Measurements from ENCODE around the gene SETBP1. TPM values are rescaled to one million over a fixed set of nuclear protein-coding genes. Genes with fewer than 3 reads are reported as not detected.

Gene SETBP1
- total and polyA plus RNA-seq, 2 of the 13 experiments (the other 11 are each of a cell fraction or from before 2014, with no cell fraction given): 0.18 to 0.65 TPM

GRCh38 chr18:44771956-44772917 is 91.5 kb downstream of the SETBP1 start (continued):
- TF ChIP-seq PATZ1 (CRISPR knock-in tag; IDR thresholded peaks at IDR 0.05): peak; percentile 89
- no peak for TF ChIP-seq DNMT3B (CRISPR knock-in tag; conservative IDR thresholded peaks at IDR 0.05)
- no peak for TF ChIP-seq MATR3 (CRISPR knock-in tag; IDR thresholded peaks at IDR 0.05)
- no peak for TF ChIP-seq SRSF9 (IDR thresholded peaks at IDR 0.05; ENCODE audit: borderline replicate concordance, insufficient read depth, low read depth, low read length, poor library complexity, severe bottlenecking)
- no peak for TF ChIP-seq TSC22D2 (CRISPR knock-in tag; IDR thresholded peaks at IDR 0.05; ENCODE audit: borderline replicate concordance)
- no peak for TF ChIP-seq ZNF18 (CRISPR knock-in tag; IDR thresholded peaks at IDR 0.05; ENCODE audit: insufficient replicate concordance)
- no peak for TF ChIP-seq POLR2AphosphoS2 (IDR thresholded peaks at IDR 0.05; ENCODE audit: low read depth, low read length)
- peak; percentile 76; the same call in 1 of the 2 replicates for TF ChIP-seq ZNF12 (CRISPR knock-in tag; IDR thresholded peaks at IDR 0.05)
- no peak for TF ChIP-seq WIZ (CRISPR knock-in tag; IDR thresholded peaks at IDR 0.05)
- no peak for TF ChIP-seq ATF7 (IDR thresholded peaks at IDR 0.05)
- no peak for TF ChIP-seq ATF7 (CRISPR knock-in tag; IDR thresholded peaks at IDR 0.05)
- no peak for TF ChIP-seq CEBPG (CRISPR knock-in tag; IDR thresholded peaks at IDR 0.05)
- TF ChIP-seq ZNF562 (CRISPR knock-in tag; IDR thresholded peaks at IDR 0.05; ENCODE audit: borderline replicate concordance): no peak
- TF ChIP-seq ZNF331 (CRISPR knock-in tag; IDR thresholded peaks at IDR 0.05): no peak
- TF ChIP-seq ZEB1 (IDR thresholded peaks at IDR 0.05; ENCODE audit: insufficient replicate concordance, low read depth): peak; percentile 5
- no peak for TF ChIP-seq ARNTL (CRISPR knock-in tag; IDR thresholded peaks at IDR 0.05)
- TF ChIP-seq FOXP4 (CRISPR knock-in tag; IDR thresholded peaks at IDR 0.05): no peak; the same call in 1 of the 2 replicates
- TF ChIP-seq TCF7 (IDR thresholded peaks at IDR 0.05; ENCODE audit: low read depth): peak; percentile 66; the same call in 1 of the 2 replicates
- no peak for TF ChIP-seq ZBTB38 (CRISPR knock-in tag; IDR thresholded peaks at IDR 0.05)
- no peak for TF ChIP-seq ATM (IDR thresholded peaks at IDR 0.05; ENCODE audit: borderline replicate concordance)
- no peak for TF ChIP-seq KLF12 (CRISPR knock-in tag; IDR thresholded peaks at IDR 0.05; ENCODE audit: borderline replicate concordance)
- no peak for TF ChIP-seq YEATS2 (CRISPR knock-in tag; IDR thresholded peaks at IDR 0.05; ENCODE audit: borderline replicate concordance)
- TF ChIP-seq ARNT2 (CRISPR knock-in tag; IDR thresholded peaks at IDR 0.05; ENCODE audit: low read depth): no peak
- no peak for TF ChIP-seq ZNF883 (CRISPR knock-in tag; IDR thresholded peaks at IDR 0.05; ENCODE audit: not compliant biosample characterization)
- TF ChIP-seq ZNF773 (CRISPR knock-in tag; IDR thresholded peaks at IDR 0.05; ENCODE audit: borderline replicate concordance): no peak
